ENCODE measurements around the gene AIMP2. TPM values are rescaled to one million over a fixed set of nuclear protein-coding genes. Genes with fewer than 3 reads are reported as not detected.

Gene AIMP2
- total RNA-seq, 2 donors from 2014 or later, result 48.6 to 60.1 TPM

DNA sequence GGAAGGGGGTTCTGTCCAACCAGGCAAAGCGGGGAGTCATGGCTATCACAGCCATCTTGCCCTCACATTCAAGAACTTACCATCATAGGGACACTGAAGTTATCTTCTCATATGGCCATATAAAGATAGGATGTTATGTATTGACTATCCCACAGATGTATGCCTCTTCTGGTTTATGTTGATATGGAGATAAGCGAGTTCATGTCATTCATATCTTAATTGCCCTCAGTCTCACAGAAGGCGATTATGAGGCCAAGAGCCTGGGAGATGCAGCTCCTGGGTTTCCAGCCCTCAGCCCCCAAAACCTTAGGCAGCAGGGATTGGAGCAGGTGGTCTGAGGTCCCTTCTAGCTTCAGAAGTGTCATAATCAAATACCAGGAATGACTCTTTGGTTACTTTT lies 13.6 kb downstream of the AIMP2 start:
- H3K4me3 Mint-ChIP-seq, result no peak overlapping the region
- TF ChIP-seq, protein P1, sequence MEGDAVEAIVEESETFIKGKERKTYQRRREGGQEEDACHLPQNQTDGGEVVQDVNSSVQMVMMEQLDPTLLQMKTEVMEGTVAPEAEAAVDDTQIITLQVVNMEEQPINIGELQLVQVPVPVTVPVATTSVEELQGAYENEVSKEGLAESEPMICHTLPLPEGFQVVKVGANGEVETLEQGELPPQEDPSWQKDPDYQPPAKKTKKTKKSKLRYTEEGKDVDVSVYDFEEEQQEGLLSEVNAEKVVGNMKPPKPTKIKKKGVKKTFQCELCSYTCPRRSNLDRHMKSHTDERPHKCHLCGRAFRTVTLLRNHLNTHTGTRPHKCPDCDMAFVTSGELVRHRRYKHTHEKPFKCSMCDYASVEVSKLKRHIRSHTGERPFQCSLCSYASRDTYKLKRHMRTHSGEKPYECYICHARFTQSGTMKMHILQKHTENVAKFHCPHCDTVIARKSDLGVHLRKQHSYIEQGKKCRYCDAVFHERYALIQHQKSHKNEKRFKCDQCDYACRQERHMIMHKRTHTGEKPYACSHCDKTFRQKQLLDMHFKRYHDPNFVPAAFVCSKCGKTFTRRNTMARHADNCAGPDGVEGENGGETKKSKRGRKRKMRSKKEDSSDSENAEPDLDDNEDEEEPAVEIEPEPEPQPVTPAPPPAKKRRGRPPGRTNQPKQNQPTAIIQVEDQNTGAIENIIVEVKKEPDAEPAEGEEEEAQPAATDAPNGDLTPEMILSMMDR (conservative IDR thresholded peaks at IDR 0.05), result no peak
- H3K27ac Mint-ChIP-seq, result no peak overlapping the region
- no peaks in the 10 kb centered on the region for H3K4me1 ChIP-seq (ENCODE audit: control insufficient read depth, insufficient read depth, low read length)
- no peak overlapping the region for H3K4me3 ChIP-seq (ENCODE audit: low read length)
- no peaks in the 10 kb centered on the region for H3K27me3 Mint-ChIP-seq (ENCODE audit: insufficient read depth)
- DNase-seq, result no peak
- peaks cover 94% of the 10 kb centered on the region for H3K36me3 Mint-ChIP-seq (ENCODE audit: low read depth)
- no peak overlapping the region for H3K9ac ChIP-seq (ENCODE audit: extremely low read depth, low read length, poor library complexity, severe bottlenecking)
- no peaks in the 10 kb centered on the region for H3K9me3 Mint-ChIP-seq
- H3K4me1 Mint-ChIP-seq, result no peaks in the 10 kb centered on the region
- peaks cover 93% of the 10 kb centered on the region for H3K36me3 ChIP-seq (ENCODE audit: control insufficient read depth, insufficient read depth, low read length)
- no peaks in the 10 kb centered on the region for H3K9me3 ChIP-seq (ENCODE audit: control insufficient read depth, low read length)
- no peaks in the 10 kb centered on the region for H3K27me3 ChIP-seq (ENCODE audit: control insufficient read depth, insufficient read depth, low read length, poor library complexity, severe bottlenecking)
- 94 to 100% methylated on average over 1 to 3 of the region's 3 CpGs for WGBS, 2 experiments (ENCODE audit: insufficient coverage in 1 of 2, insufficient read length in 1 of 2)
- H3K27ac ChIP-seq (ENCODE audit: low read depth, low read length), result no peak overlapping the region

DNA sequence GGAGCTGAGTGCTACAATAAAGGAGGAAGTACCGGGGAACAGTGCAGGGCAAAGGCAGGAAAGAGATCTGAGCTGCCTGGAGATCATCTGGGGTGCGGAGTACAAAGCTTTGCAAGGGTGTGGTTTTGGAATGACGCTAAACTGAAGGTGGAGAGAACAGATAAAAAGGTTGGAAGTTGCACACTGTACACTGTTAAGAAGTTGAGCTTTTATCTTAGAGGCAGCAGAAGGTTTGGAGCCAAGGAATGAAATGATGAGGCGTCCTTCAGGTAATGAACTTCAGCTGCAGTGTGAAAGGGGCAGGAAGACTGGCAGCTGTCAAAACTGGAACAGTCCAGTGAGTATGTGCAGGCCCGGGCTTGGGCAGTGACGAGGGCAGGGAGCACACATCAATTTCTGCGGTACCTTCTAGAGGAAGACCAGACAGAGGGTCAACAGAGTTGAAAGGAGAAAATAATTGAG lies 14.9 kb downstream of the AIMP2 start:
- H3K9me3 Mint-ChIP-seq, result no peaks in the 10 kb centered on the region
- peaks cover 96% of the 10 kb centered on the region for H3K36me3 ChIP-seq (ENCODE audit: control insufficient read depth, insufficient read depth, low read length)
- H3K27ac ChIP-seq (ENCODE audit: low read depth, low read length), result no peak overlapping the region

DNA sequence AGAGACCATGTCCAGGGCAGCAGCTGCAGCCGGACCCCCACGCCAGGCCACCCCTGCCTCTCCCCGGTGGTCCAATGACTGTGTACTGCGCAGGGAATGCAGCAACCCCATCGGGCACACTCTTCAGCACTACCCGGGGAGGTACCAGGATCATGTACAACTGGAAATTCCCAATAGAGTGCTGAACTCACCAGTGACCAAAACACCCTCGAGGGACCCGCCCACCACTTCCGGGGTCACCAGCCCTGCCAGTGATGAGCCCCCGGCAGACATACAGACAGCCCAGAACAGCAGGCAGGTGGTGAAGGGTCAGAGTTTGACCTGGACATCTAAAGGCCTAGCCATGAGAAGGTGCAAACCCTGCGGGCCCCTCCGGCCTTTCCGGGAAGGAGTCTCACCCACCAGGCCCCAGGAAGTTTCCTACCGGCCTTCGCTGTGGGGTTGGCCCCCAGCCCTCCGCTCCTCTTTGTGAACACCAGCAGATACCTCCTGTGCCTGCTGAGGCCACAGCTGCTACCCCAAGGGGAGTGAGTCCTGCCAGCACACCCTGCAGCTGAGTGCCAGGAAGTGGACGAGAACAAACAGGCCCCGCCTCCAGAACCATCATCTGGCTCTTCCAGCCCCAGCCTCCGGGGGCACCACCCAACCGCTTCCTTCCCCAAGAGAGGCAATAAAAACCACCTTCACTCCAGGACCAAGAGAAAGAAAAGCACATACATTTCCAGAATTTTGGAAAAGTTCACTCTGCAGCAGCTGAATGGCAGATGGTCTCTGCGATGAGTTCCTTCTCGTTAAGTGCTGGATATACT lies 17.1 kb downstream of the AIMP2 start:
- TF ChIP-seq, protein P1 (conservative IDR thresholded peaks at IDR 0.05), result peak; percentile 65
- Histone ChIP-seq H3K27ac (ENCODE audit: low read depth, low read length) (no peak overlapping the region), H3K9ac (ENCODE audit: extremely low read depth, low read length, poor library complexity, severe bottlenecking) (no peak overlapping the region), H3K9me3 (ENCODE audit: control insufficient read depth, low read length) (no peaks in the 10 kb centered on the region), H3K27me3 (ENCODE audit: control insufficient read depth, insufficient read depth, low read length, poor library complexity, severe bottlenecking) (no peaks in the 10 kb centered on the region), H3K4me3 (ENCODE audit: low read length) (no peak overlapping the region), H3K4me1 (ENCODE audit: control insufficient read depth, insufficient read depth, low read length) (no peaks in the 10 kb centered on the region), H3K36me3 (ENCODE audit: control insufficient read depth, insufficient read depth, low read length) (peaks cover 91% of the 10 kb centered on the region)
- H3K4me3 Mint-ChIP-seq, result no peak overlapping the region
- H3K9me3 Mint-ChIP-seq, result no peaks in the 10 kb centered on the region
- peak; percentile 90 for DNase-seq
- no peak overlapping the region for H3K27ac Mint-ChIP-seq
- no peaks in the 10 kb centered on the region for H3K27me3 Mint-ChIP-seq (ENCODE audit: insufficient read depth)
- WGBS, 2 experiments (ENCODE audit: insufficient coverage in 1 of 2, insufficient read length in 1 of 2), result 94 to 96% methylated on average over 11 to 22 of the region's 22 CpGs
- peaks cover 85% of the 10 kb centered on the region for H3K36me3 Mint-ChIP-seq (ENCODE audit: low read depth)
- H3K4me1 Mint-ChIP-seq, result no peaks in the 10 kb centered on the region

More for the DNA sequence above, 14.9 kb downstream of the AIMP2 start:
- H3K27me3 ChIP-seq (ENCODE audit: control insufficient read depth, insufficient read depth, low read length, poor library complexity, severe bottlenecking), result no peaks in the 10 kb centered on the region
- TF ChIP-seq, protein P1 (conservative IDR thresholded peaks at IDR 0.05), result no peak
- no peak overlapping the region for H3K9ac ChIP-seq (ENCODE audit: extremely low read depth, low read length, poor library complexity, severe bottlenecking)
- no peaks in the 10 kb centered on the region for H3K9me3 ChIP-seq (ENCODE audit: control insufficient read depth, low read length)
- H3K27me3 Mint-ChIP-seq (ENCODE audit: insufficient read depth), result no peaks in the 10 kb centered on the region
- H3K4me3 ChIP-seq (ENCODE audit: low read length), result no peak overlapping the region
- no peaks in the 10 kb centered on the region for H3K4me1 Mint-ChIP-seq
- no peak overlapping the region for H3K4me3 Mint-ChIP-seq
- H3K36me3 Mint-ChIP-seq (ENCODE audit: low read depth), result peaks cover 98% of the 10 kb centered on the region
- no peaks in the 10 kb centered on the region for H3K4me1 ChIP-seq (ENCODE audit: control insufficient read depth, insufficient read depth, low read length)
- no peak for DNase-seq
- 92 to 95% methylated on average over 3 to 7 of the region's 7 CpGs for WGBS, 2 experiments (ENCODE audit: insufficient coverage in 1 of 2, insufficient read length in 1 of 2)
- no peak overlapping the region for H3K27ac Mint-ChIP-seq

All from endodermal cell (in vitro differentiated cells).